ENCODE results near the gene NRSN1.
"Not testable (repeated sequence)": the region's sequence is repeated elsewhere in the genome, so short reads cannot be mapped to it uniquely, and the experiment has no call there.

The NRSN1 gene

GRCh38 chr6:24140591-24140990, 14.6 kb downstream of the NRSN1 start:
- no peak for DNase-seq (ENCODE audit: low read depth in 1 of 2, low spot score in 1 of 2)
- Histone ChIP-seq H3K4me3 (replicated peaks; ENCODE audit: insufficient read depth, low read length) (no peak overlapping the region), H3K27me3 (ENCODE audit: insufficient read depth, poor library complexity, severe bottlenecking) (no peaks in the 10 kb centered on the region), H3K27ac (replicated peaks) (no peak overlapping the region)
- TF ChIP-seq POLR2AphosphoS5 (IDR thresholded peaks at IDR 0.05; ENCODE audit: low read depth) (no peak), SPI1 (IDR thresholded peaks at IDR 0.05; ENCODE audit: borderline replicate concordance, low read depth) (no peak), GABPA (IDR thresholded peaks at IDR 0.05; ENCODE audit: low read depth) (no peak)
- TF ChIP-seq, protein P1, sequence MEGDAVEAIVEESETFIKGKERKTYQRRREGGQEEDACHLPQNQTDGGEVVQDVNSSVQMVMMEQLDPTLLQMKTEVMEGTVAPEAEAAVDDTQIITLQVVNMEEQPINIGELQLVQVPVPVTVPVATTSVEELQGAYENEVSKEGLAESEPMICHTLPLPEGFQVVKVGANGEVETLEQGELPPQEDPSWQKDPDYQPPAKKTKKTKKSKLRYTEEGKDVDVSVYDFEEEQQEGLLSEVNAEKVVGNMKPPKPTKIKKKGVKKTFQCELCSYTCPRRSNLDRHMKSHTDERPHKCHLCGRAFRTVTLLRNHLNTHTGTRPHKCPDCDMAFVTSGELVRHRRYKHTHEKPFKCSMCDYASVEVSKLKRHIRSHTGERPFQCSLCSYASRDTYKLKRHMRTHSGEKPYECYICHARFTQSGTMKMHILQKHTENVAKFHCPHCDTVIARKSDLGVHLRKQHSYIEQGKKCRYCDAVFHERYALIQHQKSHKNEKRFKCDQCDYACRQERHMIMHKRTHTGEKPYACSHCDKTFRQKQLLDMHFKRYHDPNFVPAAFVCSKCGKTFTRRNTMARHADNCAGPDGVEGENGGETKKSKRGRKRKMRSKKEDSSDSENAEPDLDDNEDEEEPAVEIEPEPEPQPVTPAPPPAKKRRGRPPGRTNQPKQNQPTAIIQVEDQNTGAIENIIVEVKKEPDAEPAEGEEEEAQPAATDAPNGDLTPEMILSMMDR (IDR thresholded peaks at IDR 0.05; ENCODE audit: insufficient read depth, low read length) = no peak
- TF ChIP-seq, protein P2, sequence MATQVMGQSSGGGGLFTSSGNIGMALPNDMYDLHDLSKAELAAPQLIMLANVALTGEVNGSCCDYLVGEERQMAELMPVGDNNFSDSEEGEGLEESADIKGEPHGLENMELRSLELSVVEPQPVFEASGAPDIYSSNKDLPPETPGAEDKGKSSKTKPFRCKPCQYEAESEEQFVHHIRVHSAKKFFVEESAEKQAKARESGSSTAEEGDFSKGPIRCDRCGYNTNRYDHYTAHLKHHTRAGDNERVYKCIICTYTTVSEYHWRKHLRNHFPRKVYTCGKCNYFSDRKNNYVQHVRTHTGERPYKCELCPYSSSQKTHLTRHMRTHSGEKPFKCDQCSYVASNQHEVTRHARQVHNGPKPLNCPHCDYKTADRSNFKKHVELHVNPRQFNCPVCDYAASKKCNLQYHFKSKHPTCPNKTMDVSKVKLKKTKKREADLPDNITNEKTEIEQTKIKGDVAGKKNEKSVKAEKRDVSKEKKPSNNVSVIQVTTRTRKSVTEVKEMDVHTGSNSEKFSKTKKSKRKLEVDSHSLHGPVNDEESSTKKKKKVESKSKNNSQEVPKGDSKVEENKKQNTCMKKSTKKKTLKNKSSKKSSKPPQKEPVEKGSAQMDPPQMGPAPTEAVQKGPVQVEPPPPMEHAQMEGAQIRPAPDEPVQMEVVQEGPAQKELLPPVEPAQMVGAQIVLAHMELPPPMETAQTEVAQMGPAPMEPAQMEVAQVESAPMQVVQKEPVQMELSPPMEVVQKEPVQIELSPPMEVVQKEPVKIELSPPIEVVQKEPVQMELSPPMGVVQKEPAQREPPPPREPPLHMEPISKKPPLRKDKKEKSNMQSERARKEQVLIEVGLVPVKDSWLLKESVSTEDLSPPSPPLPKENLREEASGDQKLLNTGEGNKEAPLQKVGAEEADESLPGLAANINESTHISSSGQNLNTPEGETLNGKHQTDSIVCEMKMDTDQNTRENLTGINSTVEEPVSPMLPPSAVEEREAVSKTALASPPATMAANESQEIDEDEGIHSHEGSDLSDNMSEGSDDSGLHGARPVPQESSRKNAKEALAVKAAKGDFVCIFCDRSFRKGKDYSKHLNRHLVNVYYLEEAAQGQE (IDR thresholded peaks at IDR 0.05; ENCODE audit: insufficient replicate concordance, low read depth) = no peak

DNA sequence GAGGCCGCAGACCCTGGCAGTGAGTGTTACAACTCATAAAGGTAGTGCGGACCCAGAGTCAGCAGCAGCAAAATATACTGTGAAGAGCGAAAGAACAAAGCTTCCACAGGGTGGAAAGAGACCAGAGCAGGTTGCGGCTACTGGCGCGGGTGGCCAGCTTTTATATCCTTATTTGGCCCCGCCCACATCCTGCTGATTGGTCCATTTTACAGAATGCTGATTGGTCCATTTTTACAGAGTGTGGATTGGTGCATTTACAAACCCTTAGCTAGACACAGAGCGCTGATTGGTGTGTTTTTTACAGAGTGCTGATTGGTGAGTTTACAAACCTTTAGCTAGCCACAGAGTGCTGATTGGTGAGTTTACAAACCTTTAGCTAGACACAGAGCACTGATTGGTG, 16.7 kb downstream of the NRSN1 start:
- not testable (repeated sequence) for H3K4me3 ChIP-seq (replicated peaks; ENCODE audit: insufficient read depth, low read length); DNase-seq (ENCODE audit: low read depth in 1 of 2, low spot score in 1 of 2); H3K27me3 ChIP-seq (ENCODE audit: insufficient read depth, poor library complexity, severe bottlenecking); H3K27ac ChIP-seq (replicated peaks)

GRCh38 chr6:24145690-24146131, 19.7 kb downstream of the NRSN1 start:
- Histone ChIP-seq H3K27me3 (ENCODE audit: insufficient read depth, poor library complexity, severe bottlenecking) (no peaks in the 10 kb centered on the region), H3K4me3 (replicated peaks; ENCODE audit: insufficient read depth, low read length) (no peak overlapping the region), H3K27ac (replicated peaks) (no peak overlapping the region)
- TF ChIP-seq SPI1 (IDR thresholded peaks at IDR 0.05; ENCODE audit: borderline replicate concordance, low read depth) = no peak
- TF ChIP-seq, protein P1 (IDR thresholded peaks at IDR 0.05; ENCODE audit: insufficient read depth, low read length) = no peak
- no peak for TF ChIP-seq POLR2AphosphoS5 (IDR thresholded peaks at IDR 0.05; ENCODE audit: low read depth)
- TF ChIP-seq, protein P2 (IDR thresholded peaks at IDR 0.05; ENCODE audit: insufficient replicate concordance, low read depth) = no peak
- no peak for TF ChIP-seq GABPA (IDR thresholded peaks at IDR 0.05; ENCODE audit: low read depth)
- no peak for DNase-seq (ENCODE audit: low read depth in 1 of 2, low spot score in 1 of 2)

- no peak overlapping the region for H3K4me3 ChIP-seq (replicated peaks; ENCODE audit: insufficient read depth, low read length)
- H3K27ac ChIP-seq (replicated peaks) = no peak overlapping the region
- no peak for TF ChIP-seq SPI1 (IDR thresholded peaks at IDR 0.05; ENCODE audit: borderline replicate concordance, low read depth)
- no peak for TF ChIP-seq POLR2AphosphoS5 (IDR thresholded peaks at IDR 0.05; ENCODE audit: low read depth)
- TF ChIP-seq, protein P2 (IDR thresholded peaks at IDR 0.05; ENCODE audit: insufficient replicate concordance, low read depth) = no peak
- no peak for TF ChIP-seq GABPA (IDR thresholded peaks at IDR 0.05; ENCODE audit: low read depth)
- TF ChIP-seq, protein P1 (IDR thresholded peaks at IDR 0.05; ENCODE audit: insufficient read depth, low read length) = no peak
- no peak for DNase-seq (ENCODE audit: low read depth in 1 of 2, low spot score in 1 of 2)
- H3K27me3 ChIP-seq (ENCODE audit: insufficient read depth, poor library complexity, severe bottlenecking) = no peaks in the 10 kb centered on the region
Measured at GRCh38 chr6:24146871-24147270, 20.9 kb downstream of the NRSN1 start.
